DND-41 (cell line): ENCODE data around the gene DCUN1D4.

ENCODE experiments used
- EZH2 ChIP-seq: IDR thresholded peaks from 3 replicates; pipeline ENCODE4 v1.6.1; 2012; ENCODE audit warnings: borderline replicate concordance, low read depth, mild to moderate bottlenecking, moderate library complexity, low read length, inconsistent platforms; ENCODE audit not compliant: severe bottlenecking
- TF ChIP-seq, protein P1 (sequence below): IDR thresholded peaks from 2 replicates; pipeline ENCODE4 v1.5.1; 2012; ENCODE audit warnings: borderline replicate concordance, low read length, moderate library complexity, mild to moderate bottlenecking; ENCODE audit not compliant: poor library complexity, severe bottlenecking; ENCODE audit errors: extremely low read depth

DNA sequence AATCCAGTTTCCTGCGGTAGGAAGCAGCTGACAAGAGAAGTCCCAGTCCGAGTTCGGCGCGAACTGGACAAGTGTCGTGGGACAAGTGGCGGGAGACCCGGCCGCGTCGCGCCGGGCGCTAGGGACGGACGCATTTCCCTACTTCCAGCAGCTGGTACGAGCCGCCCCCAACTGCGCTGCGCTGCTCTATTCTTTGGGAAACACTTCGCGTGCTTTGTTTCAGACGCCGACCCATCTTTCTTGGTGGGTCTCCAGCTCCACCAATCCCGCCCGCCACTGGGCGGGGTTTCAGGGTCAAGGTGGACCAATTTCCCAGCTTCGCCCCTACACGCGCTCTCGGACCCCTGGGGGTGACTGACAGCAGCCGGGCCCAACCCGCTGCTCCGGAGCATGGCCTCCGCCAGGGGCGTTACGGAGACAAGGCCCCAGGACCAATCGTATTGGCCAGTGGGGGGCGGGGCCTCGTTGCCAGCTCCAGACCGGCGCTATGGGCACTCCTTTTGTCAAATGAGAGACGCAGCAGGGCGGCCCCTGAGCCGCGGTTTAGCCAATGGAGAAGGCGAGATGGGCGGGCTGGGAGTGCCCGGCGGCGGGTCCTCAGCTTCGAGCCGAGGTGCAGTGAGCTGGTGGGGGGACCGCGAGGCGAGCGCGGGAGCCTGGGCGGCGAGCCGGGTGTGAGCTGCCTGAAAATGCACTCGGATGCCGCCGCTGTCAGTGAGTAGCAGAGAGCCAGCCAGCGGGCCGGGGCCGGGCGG is at the start of gene DCUN1D4:
- TF ChIP-seq, protein P1, sequence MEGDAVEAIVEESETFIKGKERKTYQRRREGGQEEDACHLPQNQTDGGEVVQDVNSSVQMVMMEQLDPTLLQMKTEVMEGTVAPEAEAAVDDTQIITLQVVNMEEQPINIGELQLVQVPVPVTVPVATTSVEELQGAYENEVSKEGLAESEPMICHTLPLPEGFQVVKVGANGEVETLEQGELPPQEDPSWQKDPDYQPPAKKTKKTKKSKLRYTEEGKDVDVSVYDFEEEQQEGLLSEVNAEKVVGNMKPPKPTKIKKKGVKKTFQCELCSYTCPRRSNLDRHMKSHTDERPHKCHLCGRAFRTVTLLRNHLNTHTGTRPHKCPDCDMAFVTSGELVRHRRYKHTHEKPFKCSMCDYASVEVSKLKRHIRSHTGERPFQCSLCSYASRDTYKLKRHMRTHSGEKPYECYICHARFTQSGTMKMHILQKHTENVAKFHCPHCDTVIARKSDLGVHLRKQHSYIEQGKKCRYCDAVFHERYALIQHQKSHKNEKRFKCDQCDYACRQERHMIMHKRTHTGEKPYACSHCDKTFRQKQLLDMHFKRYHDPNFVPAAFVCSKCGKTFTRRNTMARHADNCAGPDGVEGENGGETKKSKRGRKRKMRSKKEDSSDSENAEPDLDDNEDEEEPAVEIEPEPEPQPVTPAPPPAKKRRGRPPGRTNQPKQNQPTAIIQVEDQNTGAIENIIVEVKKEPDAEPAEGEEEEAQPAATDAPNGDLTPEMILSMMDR, result peak; percentile 38
- TF ChIP-seq EZH2, result no peak
